CD4-positive, alpha-beta T cell treated with Interferon alpha-2 for 1 hour (primary cell): ENCODE data around the gene RECQL5.
"Not testable (repeated sequence)": the region's sequence is repeated elsewhere in the genome, so short reads cannot be mapped to it uniquely, and the experiment has no call there.

Experiments
- DNase-seq, 2 donors: peaks; one replicate each; pipeline ENCODE4 v3.0.0-alpha.2; 2020 to 2022

RECQL5 gene

GRCh38 chr17:75589919-75590303, 77.0 kb downstream of the RECQL5 start:
- DNase-seq = no peak

GRCh38 chr17:75589012-75589918, 77.7 kb downstream of the RECQL5 start:
- DNase-seq = peak; percentile 92 to 97

GRCh38 chr17:75588596-75589011, 78.3 kb downstream of the RECQL5 start:
- DNase-seq = no peak

- peak; percentile 61 to 69 for DNase-seq
Measured at GRCh38 chr17:75587675-75588595, 79.0 kb downstream of the RECQL5 start, which contains the start of gene MYO15B. Gene MYO15B, plus strand, starts transcription at chr17:75587800. Its CDS starts 258 bp downstream, at chr17:75588058.

GRCh38 chr17:75584849-75585175, 82.1 kb downstream of the RECQL5 start:
- no peak for DNase-seq

- DNase-seq = not testable (repeated sequence)
Measured at GRCh38 chr17:75583197-75583596, 83.8 kb downstream of the RECQL5 start.

GRCh38 chr17:75581121-75581725, 85.7 kb downstream of the RECQL5 start:
- DNase-seq = peak; percentile 62 to 68
